K562 (cell line): Measurements from ENCODE around the gene LSM4. TPM values are rescaled to one million over a fixed set of nuclear protein-coding genes. Genes with fewer than 3 reads are reported as not detected.

ENCODE experiments used
- ARHGAP35 ChIP-seq: fragments of 450-650 bp; IDR thresholded peaks from 2 replicates; pipeline ENCODE4 v1.6.1; 2018; ENCODE audit not compliant: partially characterized antibody
- ATF6 ChIP-seq: sonication (generic); formaldehyde crosslinking; IDR thresholded peaks from 2 replicates; pipeline ENCODE4 v1.4.0; 2020; ENCODE audit warnings: mild to moderate bottlenecking, missing genetic modification reagents
- DLX4 ChIP-seq: fragments of 250-450 bp; sonication (Bioruptor Pico); IDR thresholded peaks from 2 replicates; pipeline ENCODE4 v1.6.1; 2021; ENCODE audit warnings: mild to moderate bottlenecking
- DPF2 ChIP-seq: fragments of 450-650 bp; IDR thresholded peaks from 2 replicates; pipeline ENCODE4 v1.6.1; 2016
- ELF2 ChIP-seq: fragments of 250-450 bp; sonication (Bioruptor Pico); IDR thresholded peaks from 2 replicates; pipeline ENCODE4 v1.5.0; 2021; ENCODE audit warnings: mild to moderate bottlenecking
- MCM2 ChIP-seq: fragments of 450-650 bp; IDR thresholded peaks from 2 replicates; pipeline ENCODE4 v1.6.1; 2017; ENCODE audit warnings: low read depth, mild to moderate bottlenecking
- MCM3 ChIP-seq: fragments of 450-650 bp; IDR thresholded peaks from 2 replicates; pipeline ENCODE4 v1.6.1; 2016
- PHTF2 ChIP-seq: fragments of 250-450 bp; sonication (Bioruptor Pico); IDR thresholded peaks from 2 replicates; pipeline ENCODE4 v1.5.0; 2021; ENCODE audit warnings: mild to moderate bottlenecking
- PTTG1 ChIP-seq: fragments of 450-650 bp; IDR thresholded peaks from 2 replicates; pipeline ENCODE4 v1.6.1; 2016; ENCODE audit warnings: low read depth, mild to moderate bottlenecking, missing genetic modification characterization, missing compliant biosample characterization
- RFX5 ChIP-seq: IDR thresholded peaks from 2 replicates; pipeline ENCODE4 v1.6.1; 2011; ENCODE audit warnings: low read depth, mild to moderate bottlenecking, improper control_type of control experiment, low read length
- SMAD1 ChIP-seq: fragments of 150-350 bp; IDR thresholded peaks from 2 replicates; pipeline ENCODE4 v1.6.1; 2014; ENCODE audit warnings: low read length, low read depth; ENCODE audit not compliant: partially characterized antibody
- TAF1 ChIP-seq: IDR thresholded peaks from 2 replicates; pipeline ENCODE4 v1.6.1; 2011; ENCODE audit warnings: mild to moderate bottlenecking, low read length, moderate library complexity; ENCODE audit not compliant: insufficient read depth, control insufficient read depth, severe bottlenecking; ENCODE audit errors: extremely low read depth
- TAF15 ChIP-seq: fragments of 200-400 bp; formaldehyde crosslinking; IDR thresholded peaks from 2 replicates; pipeline ENCODE4 v1.6.1; 2017; ENCODE audit warnings: mild to moderate bottlenecking, low read depth, low read length, moderate library complexity
- TARDBP ChIP-seq: fragments of 450-650 bp; IDR thresholded peaks from 2 replicates; pipeline ENCODE4 v1.6.1; 2016
- THRB ChIP-seq: fragments of 450-650 bp; formaldehyde crosslinking; conservative IDR thresholded peaks from 2 replicates; pipeline ENCODE4 v1.4.0; 2022; ENCODE audit warnings: mild to moderate bottlenecking, missing genetic modification characterization
- U2AF2 ChIP-seq: fragments of 200-400 bp; formaldehyde crosslinking; optimal IDR thresholded peaks from 2 replicates; pipeline ENCODE3; 2017; ENCODE audit warnings: low read depth, mild to moderate bottlenecking, low read length
- YY1 ChIP-seq, 3 experiments: IDR thresholded peaks; 2 replicates each; pipeline ENCODE4 v1.6.1; 2011; ENCODE audit warnings: low read length in 2 of 3, mild to moderate bottlenecking in 2 of 3, moderate library complexity in 2 of 3, borderline replicate concordance in 1 of 3, control low read depth in 1 of 3, low read depth in 1 of 3; ENCODE audit not compliant: insufficient read depth in 3 of 3, insufficient replicate concordance in 2 of 3, control insufficient read depth in 1 of 3, insufficient read length in 1 of 3; ENCODE audit errors: extremely low read depth in 1 of 3
- ZBED1 ChIP-seq: IDR thresholded peaks from 2 replicates; pipeline ENCODE4 v1.6.1; 2014
- ZNF354B ChIP-seq: fragments of 250-450 bp; sonication (Bioruptor Pico); IDR thresholded peaks from 2 replicates; pipeline ENCODE4 v1.4.0; 2020
- ZNF518B ChIP-seq: fragments of 250-450 bp; sonication (Bioruptor Pico); IDR thresholded peaks from 2 replicates; pipeline ENCODE4 v1.5.0; 2021; ENCODE audit warnings: mild to moderate bottlenecking, moderate library complexity
- ZNF586 ChIP-seq: fragments of 450-650 bp; formaldehyde crosslinking; conservative IDR thresholded peaks from 2 replicates; pipeline ENCODE4 v1.4.0; 2020; ENCODE audit warnings: mild to moderate bottlenecking, moderate library complexity
- ZNF655 ChIP-seq: fragments of 250-450 bp; sonication (Bioruptor Pico); IDR thresholded peaks from 2 replicates; pipeline ENCODE4 v1.5.0; 2021
- ZNF785 ChIP-seq: fragments of 250-450 bp; sonication (Bioruptor Pico); IDR thresholded peaks from 2 replicates; pipeline ENCODE4 v1.4.0; 2020; ENCODE audit warnings: mild to moderate bottlenecking
- polyA plus RNA-seq, 8 experiments: library from polyadenylated mRNA; depleted of rRNA in 4 of 8; stranded (reverse) in 5 of 8; unstranded in 3 of 8; fragments of >200 nt; fragmentation: Nextera tagmentation in 2 of 8; fragmentation: Illumina TruSeq in 1 of 8; extraction: Ambion mirVana in 2 of 8; extraction: Trizol in 1 of 8; gene quantifications; 2 replicates each; pipeline versions ENCODE4 v1.2.1 to v1.2.3, GENCODE V29; 2011 to 2014; ENCODE audit warnings: inconsistent platforms in 1 of 8, missing spikeins in 1 of 8
- total RNA-seq, 7 experiments: library from RNA; depleted of rRNA in 6 of 7; stranded (reverse); fragments of >200 nt in 6 of 7; fragmentation: Illumina TruSeq in 2 of 7; extraction: Trizol in 2 of 7; gene quantifications; 2 replicates each; pipeline versions ENCODE4 v1.2.1 to v1.2.3, GENCODE V29; 2011 to 2021; ENCODE audit warnings: low replicate concordance in 1 of 7

LSM4 gene
- total and polyA plus RNA-seq, 9 of the 15 experiments (the other 6 are each of a cell fraction or from before 2014, with no cell fraction given), result 11.9 to 763 (median 202) TPM

GRCh38 chr19:18366021-18366435 lies 43.2 kb upstream of the LSM4 start (continued):
- TF ChIP-seq ATF6, result no peak
- TF ChIP-seq ZBED1, result no peak
- TF ChIP-seq ELF2 (CRISPR knock-in tag), result no peak
- no peak for TF ChIP-seq TARDBP
- no peak for TF ChIP-seq TAF1
- no peak for TF ChIP-seq ZNF655 (CRISPR knock-in tag)
- no peak for TF ChIP-seq ZNF785 (CRISPR knock-in tag)
- TF ChIP-seq RFX5, result no peak
- TF ChIP-seq MCM3, result no peak
- no peak for TF ChIP-seq DPF2
- no peak for TF ChIP-seq THRB (CRISPR knock-in tag)
- no peak for TF ChIP-seq ZNF518B (CRISPR knock-in tag)
- TF ChIP-seq YY1 (IDR thresholded peaks at IDR 0.05; ENCODE audit: borderline replicate concordance in 1 of 3, control insufficient read depth in 1 of 3, extremely low read depth in 1 of 3, insufficient read depth in 3 of 3, insufficient read length in 1 of 3, insufficient replicate concordance in 2 of 3, low read depth in 1 of 3, low read length in 2 of 3), result no peak
- TF ChIP-seq ZNF354B (CRISPR knock-in tag), result no peak
- no peak for TF ChIP-seq DLX4 (CRISPR knock-in tag)
- no peak for TF ChIP-seq MCM2
- TF ChIP-seq PHTF2 (CRISPR knock-in tag), result no peak
- peak; percentile 61 for TF ChIP-seq PTTG1 (tag)
- TF ChIP-seq ARHGAP35, result no peak
- no peak for TF ChIP-seq TAF15
- TF ChIP-seq ZNF586 (CRISPR knock-in tag), result no peak
- no peak for TF ChIP-seq U2AF2
- no peak for TF ChIP-seq SMAD1
